Jurkat, Clone E6-1 (cell line): ENCODE results near the gene LETM1.

ENCODE experiments used
- DNase-seq: peaks from one replicate; pipeline ENCODE4 v3.0.0-alpha.2; 2011; ENCODE audit warnings: low read depth, low spot score
- H3K4me3 ChIP-seq: 2 replicates; pipeline ENCODE4 v1.5.1; 2011; ENCODE audit warnings: mild to moderate bottlenecking, low read length, control low read depth, moderate library complexity

LETM1 gene

GRCh38 chr4:1788254-1788973, 67.5 kb downstream of the LETM1 start:
- no peak overlapping the region for H3K4me3 ChIP-seq
- no peak for DNase-seq

GRCh38 chr4:1787411-1788077, 68.4 kb downstream of the LETM1 start:
- H3K4me3 ChIP-seq: no peak overlapping the region
- no peak for DNase-seq

- no peak for DNase-seq
- no peak overlapping the region for H3K4me3 ChIP-seq
These were observed 69.2 kb downstream of the LETM1 start for GRCh38 chr4:1786544-1787362.

GRCh38 chr4:1785592-1785991, 70.4 kb downstream of the LETM1 start:
- H3K4me3 ChIP-seq: no peak overlapping the region

GRCh38 chr4:1784789-1785591, 71.0 kb downstream of the LETM1 start:
- H3K4me3 ChIP-seq: no peak overlapping the region
- no peak for DNase-seq

More at GRCh38 chr4:1785592-1785991, 70.4 kb downstream of the LETM1 start:
- DNase-seq: no peak

GRCh38 chr4:1784395-1784788, 71.6 kb downstream of the LETM1 start:
- H3K4me3 ChIP-seq: no peak overlapping the region
- DNase-seq: no peak

GRCh38 chr4:1783970-1784369, 72.0 kb downstream of the LETM1 start:
- H3K4me3 ChIP-seq: no peak overlapping the region
- DNase-seq: no peak

- H3K4me3 ChIP-seq: no peak overlapping the region
- no peak for DNase-seq
These were observed 72.9 kb downstream of the LETM1 start for GRCh38 chr4:1783015-1783414.

GRCh38 chr4:1780435-1780834, 75.5 kb downstream of the LETM1 start:
- H3K4me3 ChIP-seq: no peak overlapping the region
- DNase-seq: no peak

GRCh38 chr4:1779588-1780382, 76.2 kb downstream of the LETM1 start:
- H3K4me3 ChIP-seq: no peak overlapping the region
- DNase-seq: no peak

- no peak overlapping the region for H3K4me3 ChIP-seq
- no peak for DNase-seq
These were observed 77.1 kb downstream of the LETM1 start for GRCh38 chr4:1778642-1779392.

GRCh38 chr4:1777822-1778641, 77.9 kb downstream of the LETM1 start:
- no peak for DNase-seq
- H3K4me3 ChIP-seq: no peak overlapping the region

- H3K4me3 ChIP-seq: no peak overlapping the region
- no peak for DNase-seq
These were observed 79.3 kb downstream of the LETM1 start for GRCh38 chr4:1776521-1777161.

- H3K4me3 ChIP-seq: no peak overlapping the region
- DNase-seq: no peak
These were observed 80.0 kb downstream of the LETM1 start for GRCh38 chr4:1775731-1776500.

GRCh38 chr4:1773754-1774153, 82.2 kb downstream of the LETM1 start:
- no peak for DNase-seq
- no peak overlapping the region for H3K4me3 ChIP-seq
